ENCODE measurements around the gene KRTAP10-11.

KRTAP10-11 gene

GRCh38 chr21:44640761-44641160 lies 5.5 kb upstream of the KRTAP10-11 start:
- POLR2A ChIA-PET = no interaction called here
- no peak for DNase-seq (ENCODE audit: low read depth, low spot score)
- TF ChIP-seq CTCF (IDR thresholded peaks at IDR 0.05; ENCODE audit: insufficient read depth, low read length, missing control alignments) = no peak
- H3K4me3 ChIP-seq (ENCODE audit: low read depth, low read length) = no peak overlapping the region
- CTCF ChIA-PET = no interaction called here

DNA sequence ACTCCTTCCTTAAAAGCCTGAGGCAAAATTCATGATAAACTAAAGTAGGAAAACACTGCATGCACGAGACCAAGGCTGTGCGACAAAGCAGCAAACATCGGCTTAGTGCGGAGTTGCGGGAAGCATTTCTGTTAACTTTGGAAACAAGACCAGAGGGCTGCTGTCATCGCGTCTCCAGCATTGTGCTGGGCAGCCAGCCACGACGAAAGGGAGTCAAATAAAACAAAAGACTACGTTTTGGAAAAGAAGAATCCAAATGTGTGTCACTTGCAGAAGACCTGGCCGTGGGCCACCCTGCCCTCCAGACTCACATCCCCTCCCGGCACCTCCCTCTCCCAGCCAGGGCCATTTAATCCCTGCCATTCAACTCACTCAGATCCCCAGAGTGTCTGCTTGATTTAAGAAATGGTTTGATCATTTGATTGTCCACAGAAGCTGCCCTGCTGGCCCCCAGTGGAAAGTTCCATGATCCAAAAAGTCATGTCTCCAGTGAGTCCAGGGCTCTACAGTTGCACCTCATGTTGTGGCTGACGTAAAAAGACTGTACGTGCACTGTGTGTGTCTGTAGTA lies 2.4 kb upstream of the KRTAP10-11 start:
- no peak overlapping the region for H3K4me3 ChIP-seq (ENCODE audit: low read depth, low read length)
- ChIA-PET POLR2A (no interaction called here), CTCF (no interaction called here)
- TF ChIP-seq CTCF (IDR thresholded peaks at IDR 0.05; ENCODE audit: insufficient read depth, low read length, missing control alignments) = no peak
- no peak for DNase-seq (ENCODE audit: low read depth, low spot score)

GRCh38 chr21:44644878-44645277 lies 1.3 kb upstream of the KRTAP10-11 start:
- H3K4me3 ChIP-seq (ENCODE audit: low read depth, low read length) = no peak overlapping the region
- ChIA-PET CTCF (interaction anchor here (0.9 kb wide), 1 partner anchor 11 kb away, joined by 3 read pairs; no protein-coding TSS in a partner anchor), POLR2A (no interaction called here)
- no peak for DNase-seq (ENCODE audit: low read depth, low spot score)
- TF ChIP-seq CTCF (IDR thresholded peaks at IDR 0.05; ENCODE audit: insufficient read depth, low read length, missing control alignments) = no peak

- ChIA-PET CTCF (no interaction called here), POLR2A (no interaction called here)
- H3K4me3 ChIP-seq (ENCODE audit: low read depth, low read length) = no peak overlapping the region
- no peak for DNase-seq (ENCODE audit: low read depth, low spot score)
- no peak for TF ChIP-seq CTCF (IDR thresholded peaks at IDR 0.05; ENCODE audit: insufficient read depth, low read length, missing control alignments)
Observed at GRCh38 chr21:44647222-44647552, 973 bp downstream of the KRTAP10-11 start.

DNA sequence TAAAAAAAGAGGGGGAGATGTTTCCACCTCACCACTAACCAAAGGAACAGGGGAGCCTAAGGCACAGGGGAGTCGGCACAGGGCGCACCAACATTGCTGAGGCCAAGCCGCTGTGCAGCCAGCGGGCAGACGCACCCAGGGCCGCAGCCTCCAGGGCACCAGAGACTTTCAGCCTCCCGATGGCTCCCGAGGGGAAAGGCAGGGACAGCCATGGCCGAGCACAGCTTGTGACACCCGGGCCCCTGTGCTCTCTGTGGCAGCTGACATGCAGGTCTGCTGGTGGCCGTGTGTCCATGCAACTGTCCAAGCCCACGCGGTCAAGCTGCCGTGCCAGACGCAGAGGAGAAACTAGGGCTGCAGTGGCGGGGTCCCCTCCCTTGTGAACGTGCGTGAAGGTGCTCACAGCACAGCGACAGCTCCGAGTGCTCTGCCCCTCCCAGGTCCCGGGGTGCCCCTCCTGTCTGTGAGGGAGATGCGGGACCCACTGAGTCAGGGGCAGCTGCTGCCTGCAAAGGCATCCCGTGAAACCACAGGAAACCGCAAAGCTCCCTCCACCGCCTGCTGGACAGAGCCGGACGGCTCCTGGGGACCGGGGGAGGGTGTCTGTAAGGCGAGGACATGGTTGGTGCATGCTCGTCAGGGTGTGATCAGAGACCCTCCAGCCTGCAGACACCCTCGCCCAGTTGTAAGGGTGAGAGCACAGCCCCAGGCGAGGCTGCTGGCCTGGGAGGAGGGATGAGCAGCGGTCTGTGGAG lies 2.5 kb downstream of the KRTAP10-11 start:
- TF ChIP-seq CTCF (IDR thresholded peaks at IDR 0.05; ENCODE audit: insufficient read depth, low read length, missing control alignments) = no peak
- no peak overlapping the region for H3K4me3 ChIP-seq (ENCODE audit: low read depth, low read length)
- POLR2A ChIA-PET = no interaction called here
- DNase-seq (ENCODE audit: low read depth, low spot score) = no peak
- CTCF ChIA-PET = no interaction called here

DNA sequence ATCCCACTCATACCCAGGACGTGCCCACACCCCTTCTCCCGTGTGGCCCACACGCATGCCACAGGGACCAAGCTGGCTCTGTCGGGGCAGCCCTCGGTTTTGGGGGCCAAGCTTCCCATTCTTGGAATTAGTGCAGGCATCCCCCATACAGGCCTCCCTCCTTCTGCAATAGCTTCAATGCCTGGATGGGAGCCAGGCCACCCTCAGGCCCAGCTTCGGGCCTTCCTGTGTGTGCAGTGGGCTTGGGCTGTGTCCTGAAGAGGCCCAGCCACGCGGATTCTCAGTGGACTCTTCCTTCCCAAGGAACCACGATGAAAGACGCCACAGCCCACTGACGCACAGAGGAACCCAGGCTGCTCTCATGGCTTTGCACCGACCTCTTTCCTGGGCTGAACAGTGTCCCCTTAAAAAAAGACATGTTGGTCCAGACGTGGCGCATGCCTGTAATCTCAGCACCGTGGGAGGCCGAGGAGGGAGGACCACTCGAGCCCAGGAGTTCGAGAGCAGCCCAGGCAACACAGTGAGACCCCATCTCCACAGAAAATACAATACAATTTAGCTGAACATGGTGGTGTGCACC lies 3.4 kb downstream of the KRTAP10-11 start:
- DNase-seq (ENCODE audit: low read depth, low spot score) = no peak
- no peak for TF ChIP-seq CTCF (IDR thresholded peaks at IDR 0.05; ENCODE audit: insufficient read depth, low read length, missing control alignments)
- POLR2A ChIA-PET = no interaction called here
- CTCF ChIA-PET = no interaction called here
- no peak overlapping the region for H3K4me3 ChIP-seq (ENCODE audit: low read depth, low read length)

Measured in AG04449 (cell line).